Mesenchymal stem cell (in vitro differentiated cells and primary cell): Measurements from ENCODE around the gene CREM.

Source experiments
- DNase-seq: peaks from one replicate; pipeline ENCODE4 v3.0.0-alpha.2; 2013
- H2AFZ ChIP-seq: one replicate; pipeline ENCODE4 v1.6.1; 2013; ENCODE audit warnings: low read depth, mild to moderate bottlenecking, control low read depth, inconsistent platforms, low read length, moderate library complexity
- H2AK5ac ChIP-seq: 2 replicates; pipeline ENCODE4 v1.6.1; 2013; ENCODE audit warnings: low read length, moderate library complexity, mild to moderate bottlenecking, inconsistent platforms; ENCODE audit not compliant: severe bottlenecking
- H2BK120ac ChIP-seq: one replicate; pipeline ENCODE4 v1.6.1; 2013; ENCODE audit warnings: low read depth, mild to moderate bottlenecking, inconsistent platforms, low read length, moderate library complexity
- H2BK12ac ChIP-seq, 2 experiments: one replicate each; pipeline ENCODE4 v1.6.1; 2013; ENCODE audit warnings: inconsistent platforms in 2 of 2, low read length in 2 of 2, mild to moderate bottlenecking in 2 of 2, moderate library complexity in 2 of 2, control low read depth in 1 of 2
- H2BK15ac ChIP-seq: one replicate; pipeline ENCODE4 v1.6.1; 2013; ENCODE audit warnings: mild to moderate bottlenecking, low read depth, inconsistent platforms; ENCODE audit not compliant: poor library complexity, severe bottlenecking
- H2BK5ac ChIP-seq: 2 replicates; pipeline ENCODE4 v1.6.1; 2013; ENCODE audit warnings: low read depth, mild to moderate bottlenecking, low read length, control low read depth, inconsistent platforms; ENCODE audit not compliant: poor library complexity, severe bottlenecking
- H3K14ac ChIP-seq, 2 experiments: one replicate each; pipeline ENCODE4 v1.6.1; 2013; ENCODE audit warnings: inconsistent platforms in 2 of 2, low read length in 2 of 2, control low read depth in 1 of 2, mild to moderate bottlenecking in 1 of 2, moderate library complexity in 1 of 2
- H3K18ac ChIP-seq, 2 experiments: one replicate each; pipeline ENCODE4 v1.6.1; 2013; ENCODE audit warnings: inconsistent platforms in 2 of 2, low read length in 2 of 2, control low read depth in 1 of 2, low read depth in 1 of 2, mild to moderate bottlenecking in 1 of 2
- H3K23ac ChIP-seq, 2 experiments: one replicate each; pipeline ENCODE4 v1.6.1; 2013; ENCODE audit warnings: inconsistent platforms in 2 of 2, low read length in 2 of 2, mild to moderate bottlenecking in 2 of 2, moderate library complexity in 2 of 2, control low read depth in 1 of 2
- H3K27ac ChIP-seq: 2 replicates; pipeline ENCODE4 v1.5.1; 2013; ENCODE audit warnings: mild to moderate bottlenecking, moderate library complexity, low read length, control low read depth, inconsistent platforms; ENCODE audit not compliant: poor library complexity, severe bottlenecking
- H3K27me3 ChIP-seq, 2 experiments: 2 replicates each; pipeline versions ENCODE4 v1.6.1 to v1.7.0; 2013; ENCODE audit warnings: low read length in 2 of 2, mild to moderate bottlenecking in 2 of 2, moderate library complexity in 2 of 2, control low read depth in 1 of 2, inconsistent platforms in 1 of 2; ENCODE audit not compliant: control insufficient read depth in 1 of 2, insufficient read depth in 1 of 2
- H3K36me3 ChIP-seq, 2 experiments: 2 replicates each; pipeline versions ENCODE4 v1.6.1 to v1.7.0; 2013; ENCODE audit warnings: low read length in 2 of 2, control low read depth in 1 of 2, inconsistent platforms in 1 of 2, low read depth in 1 of 2, mild to moderate bottlenecking in 1 of 2; ENCODE audit not compliant: insufficient read depth in 2 of 2, control insufficient read depth in 1 of 2
- H3K4ac ChIP-seq, 2 experiments: one replicate each; pipeline ENCODE4 v1.6.1; 2013; ENCODE audit warnings: inconsistent platforms in 2 of 2, low read length in 2 of 2, mild to moderate bottlenecking in 2 of 2, moderate library complexity in 2 of 2, control low read depth in 1 of 2, low read depth in 1 of 2
- H3K4me1 ChIP-seq: 2 replicates; pipeline ENCODE4 v1.6.1; 2013; ENCODE audit warnings: low read depth, low read length, control low read depth; ENCODE audit not compliant: control insufficient read depth, insufficient read depth
- H3K4me2 ChIP-seq: 2 replicates; pipeline ENCODE4 v1.6.1; 2013; ENCODE audit warnings: low read length, mild to moderate bottlenecking, inconsistent platforms; ENCODE audit not compliant: poor library complexity, severe bottlenecking
- H3K4me3 ChIP-seq, 2 experiments: 2 replicates each; pipeline versions ENCODE4 v1.5.1 to v1.7.0; 2013; ENCODE audit warnings: low read length in 2 of 2, mild to moderate bottlenecking in 2 of 2, control low read depth in 1 of 2, low read depth in 1 of 2; ENCODE audit not compliant: insufficient read depth in 1 of 2
- H3K79me1 ChIP-seq: replicated peaks from 2 replicates; pipeline ENCODE4 v1.6.1; 2013; ENCODE audit warnings: mild to moderate bottlenecking, control low read depth, low read length, inconsistent platforms; ENCODE audit not compliant: poor library complexity, severe bottlenecking
- H3K9ac ChIP-seq: 2 replicates; pipeline ENCODE4 v1.7.0; 2013; ENCODE audit warnings: mild to moderate bottlenecking, low read length, moderate library complexity
- H3K9me3 ChIP-seq: 2 replicates; pipeline ENCODE4 v1.7.0; 2013; ENCODE audit warnings: mild to moderate bottlenecking, low read length; ENCODE audit not compliant: control insufficient read depth
- H4K8ac ChIP-seq: one replicate; pipeline ENCODE4 v1.6.1; 2013; ENCODE audit warnings: inconsistent platforms, mild to moderate bottlenecking, low read length, moderate library complexity
- H4K91ac ChIP-seq: one replicate; pipeline ENCODE4 v1.6.1; 2013; ENCODE audit warnings: mild to moderate bottlenecking, low read length, inconsistent platforms
- WGBS: methylation state at CpG from one replicate; pipeline ENCODE4 v1.1.7; 2013; ENCODE audit warnings: mixed read lengths; 5-methylcytosine and 5-hydroxymethylcytosine counted together

The CREM gene

GRCh38 chr10:35133586-35133985 lies 6.9 kb downstream of the CREM start:
- 100% methylated on average over 1 of the region's 1 CpG for WGBS
- no peaks in the 10 kb centered on the region for H3K36me3 ChIP-seq
- H3K79me1 ChIP-seq: peaks cover 18% of the 10 kb centered on the region
- H3K4ac ChIP-seq: no peak overlapping the region
- H2BK120ac ChIP-seq: no peak overlapping the region
- H2AK5ac ChIP-seq: no peak overlapping the region
- DNase-seq: no peak
- H2BK12ac ChIP-seq: no peak overlapping the region
- H4K8ac ChIP-seq: no peak overlapping the region
- no peak overlapping the region for H3K9ac ChIP-seq
- no peak overlapping the region for H3K23ac ChIP-seq
- H3K4me1 ChIP-seq: peaks cover 1% of the 10 kb centered on the region
- H2BK15ac ChIP-seq: no peak overlapping the region
- H2AFZ ChIP-seq: no peak overlapping the region
- H3K27me3 ChIP-seq: no peaks in the 10 kb centered on the region
- H3K14ac ChIP-seq: no peak overlapping the region
- H2BK5ac ChIP-seq: no peak overlapping the region
- H3K9me3 ChIP-seq: no peaks in the 10 kb centered on the region
- no peak overlapping the region for H3K4me3 ChIP-seq
- H3K27ac ChIP-seq: no peak overlapping the region
- no peak overlapping the region for H3K4me2 ChIP-seq
- no peak overlapping the region for H3K18ac ChIP-seq
- no peak overlapping the region for H4K91ac ChIP-seq

DNA sequence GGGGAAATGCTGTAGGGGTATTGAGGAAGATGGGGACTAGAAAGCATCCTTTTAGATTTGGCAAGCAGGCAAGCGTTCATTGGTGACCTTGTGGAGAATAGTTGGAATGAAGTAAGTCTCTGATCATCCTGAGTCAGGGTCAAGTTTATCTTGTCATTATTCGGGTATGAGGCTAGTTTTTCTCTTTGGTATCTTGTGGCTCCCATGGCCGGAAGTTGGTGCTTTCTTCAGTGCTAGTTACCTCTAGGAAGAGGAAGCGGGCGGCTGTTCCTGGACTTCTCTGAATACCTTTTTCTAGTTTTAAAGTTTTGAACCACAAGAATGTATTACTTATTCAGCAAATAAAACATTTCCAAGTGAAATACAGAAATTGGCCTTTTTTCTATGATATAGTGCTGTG lies 9.2 kb downstream of the CREM start:
- no peak overlapping the region for H4K8ac ChIP-seq
- H3K4ac ChIP-seq: no peak overlapping the region
- peaks cover 21% of the 10 kb centered on the region for H3K79me1 ChIP-seq
- no peak overlapping the region for H3K9ac ChIP-seq
- no peak overlapping the region for H3K14ac ChIP-seq
- no peak overlapping the region for H3K27ac ChIP-seq
- H3K4me3 ChIP-seq: no peak overlapping the region
- H2BK120ac ChIP-seq: no peak overlapping the region
- no peak overlapping the region for H3K23ac ChIP-seq
- H2BK12ac ChIP-seq: no peak overlapping the region
- 90% methylated on average over 3 of the region's 5 CpGs for WGBS
- H2AK5ac ChIP-seq: no peak overlapping the region
- no peak overlapping the region for H2AFZ ChIP-seq
- no peak overlapping the region for H2BK15ac ChIP-seq
- H2BK5ac ChIP-seq: no peak overlapping the region
- no peaks in the 10 kb centered on the region for H3K4me1 ChIP-seq
- no peaks in the 10 kb centered on the region for H3K9me3 ChIP-seq
- no peaks in the 10 kb centered on the region for H3K36me3 ChIP-seq
- no peaks in the 10 kb centered on the region for H3K27me3 ChIP-seq
- no peak overlapping the region for H3K4me2 ChIP-seq
- no peak for DNase-seq
- no peak overlapping the region for H4K91ac ChIP-seq
- no peak overlapping the region for H3K18ac ChIP-seq

DNA sequence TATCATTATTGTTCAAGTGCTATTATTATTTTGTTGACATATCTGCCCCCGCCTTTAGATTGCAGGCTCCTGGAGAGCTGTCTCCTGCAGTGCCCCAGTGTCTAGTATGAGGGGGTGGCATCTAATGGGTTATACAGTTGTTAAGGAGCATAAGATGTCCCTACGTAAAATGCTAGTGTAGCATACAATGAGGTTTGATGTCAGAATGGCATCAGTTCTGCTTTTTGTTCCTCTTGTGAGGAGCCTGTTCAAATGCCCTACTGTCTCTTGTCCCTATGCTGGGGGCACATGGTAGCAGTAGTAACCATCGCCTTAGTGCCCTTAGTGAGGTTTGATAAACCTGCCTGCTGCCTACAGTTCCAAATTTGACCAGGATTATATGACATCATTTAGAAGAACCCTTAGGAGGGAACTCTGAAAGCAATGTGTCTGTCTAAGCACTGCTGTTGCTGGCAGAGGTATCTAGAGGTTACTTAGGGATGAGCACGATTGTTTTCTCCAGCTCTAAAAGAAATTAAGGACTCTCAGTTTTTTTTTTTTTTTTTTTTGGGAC lies 9.7 kb downstream of the CREM start:
- no peak overlapping the region for H3K23ac ChIP-seq
- H3K4ac ChIP-seq: no peak overlapping the region
- peaks cover 21% of the 10 kb centered on the region for H3K79me1 ChIP-seq
- no peak overlapping the region for H4K91ac ChIP-seq
- H3K4me2 ChIP-seq: no peak overlapping the region
- WGBS: 87% methylated on average over 4 of the region's 4 CpGs
- H3K9ac ChIP-seq: no peak overlapping the region
- H2BK15ac ChIP-seq: no peak overlapping the region
- no peak overlapping the region for H3K27ac ChIP-seq
- no peaks in the 10 kb centered on the region for H3K4me1 ChIP-seq
- no peak overlapping the region for H4K8ac ChIP-seq
- H3K36me3 ChIP-seq: no peaks in the 10 kb centered on the region
- H3K9me3 ChIP-seq: no peaks in the 10 kb centered on the region
- H3K18ac ChIP-seq: no peak overlapping the region
- DNase-seq: no peak
- no peak overlapping the region for H2BK5ac ChIP-seq
- no peak overlapping the region for H2AFZ ChIP-seq
- no peak overlapping the region for H2AK5ac ChIP-seq
- H3K4me3 ChIP-seq: no peak overlapping the region
- no peak overlapping the region for H2BK12ac ChIP-seq
- H3K27me3 ChIP-seq: no peaks in the 10 kb centered on the region
- H2BK120ac ChIP-seq: no peak overlapping the region
- H3K14ac ChIP-seq: no peak overlapping the region

DNA sequence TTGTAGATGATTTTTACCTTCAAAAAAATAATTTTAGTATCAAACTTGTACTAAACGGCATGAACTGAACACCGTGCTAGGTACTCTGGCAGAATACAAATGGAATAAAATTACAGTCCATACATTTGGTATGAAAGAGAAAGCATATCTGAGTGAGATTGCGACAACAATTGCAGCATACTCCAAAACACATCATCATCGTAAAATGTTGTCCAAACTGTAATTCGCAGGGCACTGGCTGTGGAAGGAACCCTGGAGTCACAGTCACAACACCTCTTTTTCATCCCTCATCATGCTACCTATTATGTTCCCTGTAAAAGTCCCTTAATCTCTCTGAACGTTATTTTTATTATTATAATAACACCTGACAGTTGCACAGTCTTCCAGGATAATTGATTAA lies 13.5 kb downstream of the CREM start:
- H2AFZ ChIP-seq: no peak overlapping the region
- H3K36me3 ChIP-seq: no peaks in the 10 kb centered on the region
- no peak overlapping the region for H4K8ac ChIP-seq
- H3K4ac ChIP-seq: no peak overlapping the region
- no peak overlapping the region for H2BK5ac ChIP-seq
- no peak overlapping the region for H3K27ac ChIP-seq
- no peak for DNase-seq
- H2BK120ac ChIP-seq: no peak overlapping the region
- H2BK15ac ChIP-seq: no peak overlapping the region
- WGBS: 95% methylated on average over 3 of the region's 6 CpGs
- no peaks in the 10 kb centered on the region for H3K27me3 ChIP-seq
- H3K79me1 ChIP-seq: peaks cover 42% of the 10 kb centered on the region
- no peak overlapping the region for H3K23ac ChIP-seq
- no peak overlapping the region for H3K4me2 ChIP-seq
- no peak overlapping the region for H2BK12ac ChIP-seq
- no peak overlapping the region for H3K9ac ChIP-seq
- H3K9me3 ChIP-seq: no peaks in the 10 kb centered on the region
- no peak overlapping the region for H3K4me3 ChIP-seq
- H3K4me1 ChIP-seq: no peaks in the 10 kb centered on the region
- no peak overlapping the region for H2AK5ac ChIP-seq
- no peak overlapping the region for H4K91ac ChIP-seq
- H3K14ac ChIP-seq: no peak overlapping the region
- H3K18ac ChIP-seq: no peak overlapping the region
